Purkinje cell (primary cell): ENCODE data around the gene PPIAL4G. TPM values are rescaled to one million over a fixed set of nuclear protein-coding genes. Genes with fewer than 3 reads are reported as not detected.

ENCODE experiments used
- polyA plus RNA-seq: library from polyadenylated mRNA; unstranded; fragments of >200 nt; fragmentation: Nextera tagmentation; gene quantifications from 2 replicates; pipeline ENCODE4 v1.2.1, GENCODE V29; 2014

Gene PPIAL4G
- 0.38 TPM in 1 of 2 replicates, not detected in the other for polyA plus RNA-seq

GRCh38 chr1:148483029-148483428 lies at the start of gene PPIAL4G:
Gene PPIAL4G (minus strand): TSS chr1:148483302. CDS start chr1:148483252, 50 bp downstream.

Other genes starting within 250 kb of the PPIAL4G start
- 14.2 and 17.9 TPM in 2 replicates for gene NBPF14, start 112.7 kb upstream of the PPIAL4G start, polyA plus RNA-seq